IMR-90 (cell line): ENCODE data around the gene CLRN3.

Experiments
- BHLHE40 ChIP-seq: fragments of 150-350 bp; IDR thresholded peaks from 2 replicates; pipeline ENCODE4 v1.6.1; 2016; ENCODE audit warnings: mild to moderate bottlenecking, low read depth, low read length
- CEBPB ChIP-seq: IDR thresholded peaks from 2 replicates; pipeline ENCODE4 v1.6.1; 2012; ENCODE audit warnings: low read depth, low read length, improper control_type of control experiment
- CTCF ChIP-seq: conservative IDR thresholded peaks from 2 replicates; pipeline ENCODE4 v1.5.1; 2012; ENCODE audit warnings: mild to moderate bottlenecking, low read depth, low read length, improper control_type of control experiment
- ELK1 ChIP-seq: fragments of 150-350 bp; IDR thresholded peaks from 2 replicates; pipeline ENCODE4 v1.6.1; 2016; ENCODE audit warnings: low read depth, mild to moderate bottlenecking, low read length, moderate library complexity, borderline replicate concordance
- MAFK ChIP-seq: IDR thresholded peaks from 2 replicates; pipeline ENCODE4 v1.6.1; 2012; ENCODE audit warnings: low read depth, low read length, improper control_type of control experiment
- MXI1 ChIP-seq: IDR thresholded peaks from 2 replicates; pipeline ENCODE4 v1.6.1; 2012; ENCODE audit warnings: low read depth, mild to moderate bottlenecking, low read length, moderate library complexity, borderline replicate concordance
- POLR2A ChIP-seq: IDR thresholded peaks from 2 replicates; pipeline ENCODE4 v1.6.1; 2012; ENCODE audit warnings: mild to moderate bottlenecking, low read depth, low read length
- RAD21 ChIP-seq: IDR thresholded peaks from 2 replicates; pipeline ENCODE4 v1.6.1; 2012; ENCODE audit warnings: low read length, improper control_type of control experiment
- RCOR1 ChIP-seq: IDR thresholded peaks from 2 replicates; pipeline ENCODE4 v1.6.1; 2012; ENCODE audit warnings: mild to moderate bottlenecking, low read length, improper control_type of control experiment; ENCODE audit not compliant: insufficient replicate concordance
- RFX5 ChIP-seq: IDR thresholded peaks from 2 replicates; pipeline ENCODE4 v1.8.0; 2012; ENCODE audit warnings: low read depth, mild to moderate bottlenecking, low read length, moderate library complexity
- USF2 ChIP-seq: fragments of 150-350 bp; IDR thresholded peaks from 2 replicates; pipeline ENCODE4 v1.6.1; 2017; ENCODE audit warnings: mild to moderate bottlenecking, antibody characterized with exemption, low read length, low read depth

- TF ChIP-seq CTCF (no peak), POLR2A (no peak), ELK1 (no peak), RAD21 (no peak), MAFK (no peak), RFX5 (no peak), USF2 (no peak), MXI1 (no peak), CEBPB (no peak), BHLHE40 (no peak), RCOR1 (no peak)
These were observed 11.0 kb upstream of the CLRN3 start for GRCh38 chr10:127903789-127904188.
